ENCODE results near the gene DCST2. TPM values are rescaled to one million over a fixed set of nuclear protein-coding genes. Genes with fewer than 3 reads are reported as not detected.

The DCST2 gene
- polyA plus RNA-seq, 6 donors from 2014 or later, result not detected

- Mint-ChIP-seq H3K27ac (peak overlapping the region in 1 of 6 donors; percentile 37), H3K27me3 (peaks cover 0 to 6% (median 0%) of the 10 kb centered on the region in 3 donors), H3K4me1 (peaks cover 17 to 29% (median 28%) of the 10 kb centered on the region in 3 donors), H3K4me3 (peak overlapping the region; percentile 75 to 94 (median 86)), H3K9me3 (no peaks in the 10 kb centered on the region), H3K36me3 (no peaks in the 10 kb centered on the region)
- ATAC-seq (ENCODE audit: low read depth in 2 of 2) (peak in 1 of 2 donors; percentile 1), DNase-seq (no peak)
These were observed 17.8 kb upstream of the DCST2 start for GRCh38 chr1:155051342-155051776.

GRCh38 chr1:155050560-155051341 lies 17.2 kb upstream of the DCST2 start, which contains the start of gene ADAM15:
TSS of gene ADAM15 (plus strand) at chr1:155051316. CDS start at chr1:155051387, 71 bp downstream.
- H3K4me3 Mint-ChIP-seq, result peak within 1 kb of the TSS; percentile 83 to 94 (median 92)
- H3K4me1 Mint-ChIP-seq, result peaks cover 17 to 29% (median 28%) of the 10 kb centered on the region in 3 donors
- H3K36me3 Mint-ChIP-seq, result no peaks in the 10 kb centered on the region
- peak; percentile 73 for DNase-seq
- H3K9me3 Mint-ChIP-seq, result no peaks in the 10 kb centered on the region
- peaks cover 0 to 6% (median 0%) of the 10 kb centered on the region in 3 donors for H3K27me3 Mint-ChIP-seq
- peak; percentile 74 to 78 for ATAC-seq (ENCODE audit: low read depth in 2 of 2)
- H3K27ac Mint-ChIP-seq, result peak within 1 kb of the TSS; percentile 54 to 87 (median 81)

- Mint-ChIP-seq H3K9me3 (no peaks in the 10 kb centered on the region), H3K36me3 (no peaks in the 10 kb centered on the region), H3K4me3 (peak overlapping the region; percentile 79 to 93 (median 90)), H3K4me1 (peaks cover 19 to 34% (median 31%) of the 10 kb centered on the region in 3 donors), H3K27me3 (peaks cover 0 to 6% (median 0%) of the 10 kb centered on the region in 3 donors), H3K27ac (peak overlapping the region in 1 of 6 donors; percentile 54)
- ATAC-seq (ENCODE audit: low read depth in 2 of 2) (no peak), DNase-seq (no peak)
These were observed 16.3 kb upstream of the DCST2 start for GRCh38 chr1:155049651-155050559.

GRCh38 chr1:155048449-155049334 lies 15.1 kb upstream of the DCST2 start:
- no peak for ATAC-seq (ENCODE audit: low read depth in 2 of 2)
- Mint-ChIP-seq H3K4me3 (peak overlapping the region in 4 of 8 donors; percentile 25 to 79 (median 63)), H3K4me1 (peaks cover 25 to 41% (median 37%) of the 10 kb centered on the region in 3 donors), H3K36me3 (no peaks in the 10 kb centered on the region), H3K27ac (no peak overlapping the region), H3K27me3 (peaks cover 0 to 6% (median 0%) of the 10 kb centered on the region in 3 donors), H3K9me3 (no peaks in the 10 kb centered on the region)
- no peak for DNase-seq

- H3K27ac Mint-ChIP-seq, result peak overlapping the region in 1 of 6 donors; percentile 53
- H3K27me3 Mint-ChIP-seq, result peaks cover 0 to 6% (median 6%) of the 10 kb centered on the region in 3 donors
- H3K4me3 Mint-ChIP-seq, result peak overlapping the region in 2 of 8 donors; percentile 25 to 78
- peaks cover 8 to 17% (median 10%) of the 10 kb centered on the region in 3 donors for H3K4me1 Mint-ChIP-seq
- H3K36me3 Mint-ChIP-seq, result no peaks in the 10 kb centered on the region
- ATAC-seq (ENCODE audit: low read depth in 2 of 2) (peak; percentile 93 to 96), DNase-seq (peak; percentile 59)
- H3K9me3 Mint-ChIP-seq, result no peaks in the 10 kb centered on the region
These were observed 11.5 kb upstream of the DCST2 start for GRCh38 chr1:155044812-155045657.

- no peak for DNase-seq
- Mint-ChIP-seq H3K4me3 (no peak overlapping the region), H3K27me3 (peaks cover 0 to 8% (median 7%) of the 10 kb centered on the region in 3 donors), H3K36me3 (no peaks in the 10 kb centered on the region), H3K9me3 (no peaks in the 10 kb centered on the region), H3K27ac (no peak overlapping the region), H3K4me1 (peaks cover 8 to 11% (median 10%) of the 10 kb centered on the region in 3 donors)
- ATAC-seq (ENCODE audit: low read depth in 2 of 2), result no peak
These were observed 10.8 kb upstream of the DCST2 start for GRCh38 chr1:155044365-155044764.

GRCh38 chr1:155043793-155044192 lies 10.2 kb upstream of the DCST2 start:
- Mint-ChIP-seq H3K27me3 (peaks cover 0 to 14% (median 13%) of the 10 kb centered on the region in 3 donors), H3K36me3 (no peaks in the 10 kb centered on the region), H3K4me1 (peaks cover 8 to 11% (median 10%) of the 10 kb centered on the region in 3 donors), H3K4me3 (no peak overlapping the region), H3K27ac (no peak overlapping the region), H3K9me3 (no peaks in the 10 kb centered on the region)
- ATAC-seq (ENCODE audit: low read depth in 2 of 2) (no peak), DNase-seq (no peak)

- no peak for ATAC-seq (ENCODE audit: low read depth in 2 of 2)
- H3K4me3 Mint-ChIP-seq, result no peak overlapping the region
- no peak overlapping the region for H3K27ac Mint-ChIP-seq
- no peaks in the 10 kb centered on the region for H3K36me3 Mint-ChIP-seq
- DNase-seq, result no peak
- H3K9me3 Mint-ChIP-seq, result no peaks in the 10 kb centered on the region
- peaks cover 5 to 19% (median 18%) of the 10 kb centered on the region in 3 donors for H3K27me3 Mint-ChIP-seq
- peaks cover 8 to 11% (median 10%) of the 10 kb centered on the region in 3 donors for H3K4me1 Mint-ChIP-seq
These were observed 9.7 kb upstream of the DCST2 start for GRCh38 chr1:155043301-155043702.

GRCh38 chr1:155042789-155043188 lies 9.2 kb upstream of the DCST2 start:
- H3K36me3 Mint-ChIP-seq, result no peaks in the 10 kb centered on the region
- DNase-seq (no peak), ATAC-seq (ENCODE audit: low read depth in 2 of 2) (no peak)
- peaks cover 8 to 11% (median 10%) of the 10 kb centered on the region in 3 donors for H3K4me1 Mint-ChIP-seq
- H3K4me3 Mint-ChIP-seq, result no peak overlapping the region
- H3K9me3 Mint-ChIP-seq, result no peaks in the 10 kb centered on the region
- no peak overlapping the region for H3K27ac Mint-ChIP-seq
- peaks cover 9 to 23% (median 19%) of the 10 kb centered on the region in 3 donors for H3K27me3 Mint-ChIP-seq

GRCh38 chr1:155040358-155041093 lies 6.9 kb upstream of the DCST2 start:
- no peaks in the 10 kb centered on the region for H3K36me3 Mint-ChIP-seq
- no peak for DNase-seq
- H3K4me1 Mint-ChIP-seq, result peaks cover 8 to 10% (median 10%) of the 10 kb centered on the region in 3 donors
- H3K27ac Mint-ChIP-seq, result no peak overlapping the region
- no peak for ATAC-seq (ENCODE audit: low read depth in 2 of 2)
- peaks cover 9 to 19% (median 18%) of the 10 kb centered on the region in 3 donors for H3K27me3 Mint-ChIP-seq
- H3K9me3 Mint-ChIP-seq, result no peaks in the 10 kb centered on the region
- H3K4me3 Mint-ChIP-seq, result no peak overlapping the region

GRCh38 chr1:155039308-155039669 lies 5.7 kb upstream of the DCST2 start:
- H3K4me3 Mint-ChIP-seq, result no peak overlapping the region
- no peak for DNase-seq
- H3K27ac Mint-ChIP-seq, result no peak overlapping the region
- H3K27me3 Mint-ChIP-seq, result peaks cover 9 to 28% (median 19%) of the 10 kb centered on the region in 3 donors
- H3K36me3 Mint-ChIP-seq, result no peaks in the 10 kb centered on the region
- ATAC-seq (ENCODE audit: low read depth in 2 of 2), result no peak
- H3K9me3 Mint-ChIP-seq, result no peaks in the 10 kb centered on the region
- peaks cover 0 to under 1% (median 0%) of the 10 kb centered on the region in 3 donors for H3K4me1 Mint-ChIP-seq

All from naive B cell (primary cell).